RWPE2 (cell line): ENCODE results near the gene NEU1.
A peak's percentile ranks its signal among the peaks of the same experiment; 100 is the strongest.
"Not testable (repeated sequence)": the region's sequence is repeated elsewhere in the genome, so short reads cannot be mapped to it uniquely, and the experiment has no call there.

Experiments
- ATAC-seq: fragments of 200-7000 bp; cut with Tn5 transposase; 3 replicates; pipeline ENCODE4 v1.9.1; 2021; ENCODE audit warnings: low read depth
- DNase-seq: peaks from one replicate; pipeline ENCODE4 v3.0.0-alpha.2; 2020; ENCODE audit warnings: low spot score
- H3K27ac ChIP-seq: fragments of 450-650 bp; 2 replicates; pipeline ENCODE4 v1.5.1; 2017; ENCODE audit warnings: mild to moderate bottlenecking; ENCODE audit not compliant: poor library complexity, severe bottlenecking
- H3K27me3 ChIP-seq: fragments of 250-450 bp; sonication (Bioruptor Pico); 2 replicates; pipeline ENCODE4 v1.5.1; 2021; ENCODE audit warnings: mild to moderate bottlenecking, moderate library complexity; ENCODE audit not compliant: insufficient read depth, poor library complexity, severe bottlenecking
- H3K36me3 ChIP-seq: fragments of 250-450 bp; sonication (Bioruptor Pico); 2 replicates; pipeline ENCODE4 v1.5.1; 2020; ENCODE audit warnings: low read depth, mild to moderate bottlenecking, moderate library complexity
- H3K4me1 ChIP-seq: fragments of 250-450 bp; sonication (Bioruptor Pico); 2 replicates; pipeline ENCODE4 v1.5.1; 2021; ENCODE audit warnings: mild to moderate bottlenecking, moderate library complexity; ENCODE audit not compliant: insufficient read depth, poor library complexity, severe bottlenecking
- H3K4me3 ChIP-seq: fragments of 250-450 bp; sonication (Bioruptor Pico); 2 replicates; pipeline ENCODE4 v1.5.1; 2021; ENCODE audit warnings: mild to moderate bottlenecking, moderate library complexity; ENCODE audit not compliant: severe bottlenecking
- H3K9me3 ChIP-seq: fragments of 250-450 bp; sonication (Bioruptor Pico); 2 replicates; pipeline ENCODE4 v1.5.1; 2021; ENCODE audit warnings: mild to moderate bottlenecking, moderate library complexity; ENCODE audit not compliant: severe bottlenecking
- CTCF ChIP-seq: fragments of 450-650 bp; IDR thresholded peaks from one replicate; pipeline ENCODE4 v1.5.1; 2017; ENCODE audit warnings: mild to moderate bottlenecking, moderate library complexity; ENCODE audit not compliant: poor library complexity, severe bottlenecking

Gene NEU1

GRCh38 chr6:31821301-31822035 is 41.2 kb downstream of the NEU1 start:
- no peaks in the 10 kb centered on the region for H3K27me3 ChIP-seq
- peak overlapping the region; percentile 35 for H3K4me3 ChIP-seq
- TF ChIP-seq CTCF: no peak
- H3K9me3 ChIP-seq: no peaks in the 10 kb centered on the region
- H3K36me3 ChIP-seq: peaks cover 6% of the 10 kb centered on the region; the same call in 1 of the 2 replicates
- ATAC-seq (no peak; the same call in 2 of the 3 replicates), DNase-seq (peak; percentile 82)
- peak overlapping the region; percentile 92 for H3K27ac ChIP-seq
- peaks cover 49% of the 10 kb centered on the region for H3K4me1 ChIP-seq

DNA sequence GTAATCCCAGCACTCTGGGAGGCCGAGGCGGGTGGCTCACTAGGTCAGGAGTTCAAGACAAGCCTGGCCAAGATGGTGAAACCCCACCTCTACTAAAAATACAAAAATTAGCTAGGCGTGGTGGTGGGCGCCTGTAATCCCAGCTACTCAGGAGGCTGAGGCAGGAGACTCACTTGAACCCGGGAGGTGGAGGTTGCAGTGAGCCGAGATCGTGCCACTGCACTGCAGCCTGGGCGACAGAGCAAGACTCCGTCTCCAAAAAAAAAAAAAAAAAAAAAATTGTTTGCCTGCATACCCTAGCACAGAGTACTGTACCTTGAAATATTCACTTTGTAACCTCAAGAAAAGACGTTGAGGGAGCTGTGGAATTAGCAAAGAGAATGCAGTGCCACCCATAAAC is 42.2 kb downstream of the NEU1 start:
- H3K36me3 ChIP-seq, H3K4me3 ChIP-seq, DNase-seq, H3K27me3 ChIP-seq, H3K9me3 ChIP-seq, ATAC-seq: not testable (repeated sequence)
- Histone ChIP-seq H3K27ac (peak overlapping the region; percentile 92), H3K4me1 (peaks cover 39% of the 10 kb centered on the region)

GRCh38 chr6:31819871-31820299 is 42.7 kb downstream of the NEU1 start:
- DNase-seq (no peak), ATAC-seq (no peak)
- Histone ChIP-seq H3K27me3 (no peaks in the 10 kb centered on the region), H3K4me1 (peaks cover 36% of the 10 kb centered on the region), H3K4me3 (no peak overlapping the region), H3K9me3 (no peaks in the 10 kb centered on the region), H3K27ac (peak overlapping the region; percentile 92), H3K36me3 (peaks cover 6% of the 10 kb centered on the region; the same call in 1 of the 2 replicates)
- no peak for TF ChIP-seq CTCF

DNA sequence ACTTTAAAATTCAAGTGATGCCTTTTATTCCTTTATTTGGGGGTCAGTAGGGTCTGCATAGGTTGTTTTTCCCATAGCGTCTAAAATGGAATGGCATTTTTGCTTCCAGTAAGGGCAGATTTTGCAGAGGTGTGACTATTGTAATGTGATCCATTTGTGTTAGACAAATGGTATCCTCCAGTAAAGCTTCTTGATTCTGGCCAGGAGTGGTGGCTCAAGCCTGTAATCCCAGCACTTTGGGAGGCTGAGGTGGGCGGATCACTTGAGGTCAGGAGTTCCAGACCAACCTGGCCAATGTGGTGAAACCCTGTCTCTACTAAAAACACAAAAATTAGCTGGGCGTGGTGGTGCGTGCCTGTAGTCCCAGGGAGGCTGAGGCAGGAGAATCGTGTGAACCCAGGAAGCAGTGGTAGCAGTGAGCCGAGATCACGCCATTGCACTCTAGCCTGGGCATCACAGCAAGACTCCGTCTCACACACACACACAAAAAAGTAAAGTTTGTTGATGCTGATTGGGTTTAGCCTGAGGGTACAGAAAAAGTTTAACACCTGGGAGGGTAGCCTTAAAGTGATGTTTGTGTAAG is 44.6 kb downstream of the NEU1 start:
- H3K36me3 ChIP-seq, H3K9me3 ChIP-seq, DNase-seq, H3K27me3 ChIP-seq, ATAC-seq: not testable (repeated sequence)
- peak overlapping the region; percentile 45 for H3K4me3 ChIP-seq
- H3K27ac ChIP-seq: peak overlapping the region; percentile 92
- TF ChIP-seq CTCF: peak; percentile 20
- H3K4me1 ChIP-seq: peaks cover 29% of the 10 kb centered on the region

DNA sequence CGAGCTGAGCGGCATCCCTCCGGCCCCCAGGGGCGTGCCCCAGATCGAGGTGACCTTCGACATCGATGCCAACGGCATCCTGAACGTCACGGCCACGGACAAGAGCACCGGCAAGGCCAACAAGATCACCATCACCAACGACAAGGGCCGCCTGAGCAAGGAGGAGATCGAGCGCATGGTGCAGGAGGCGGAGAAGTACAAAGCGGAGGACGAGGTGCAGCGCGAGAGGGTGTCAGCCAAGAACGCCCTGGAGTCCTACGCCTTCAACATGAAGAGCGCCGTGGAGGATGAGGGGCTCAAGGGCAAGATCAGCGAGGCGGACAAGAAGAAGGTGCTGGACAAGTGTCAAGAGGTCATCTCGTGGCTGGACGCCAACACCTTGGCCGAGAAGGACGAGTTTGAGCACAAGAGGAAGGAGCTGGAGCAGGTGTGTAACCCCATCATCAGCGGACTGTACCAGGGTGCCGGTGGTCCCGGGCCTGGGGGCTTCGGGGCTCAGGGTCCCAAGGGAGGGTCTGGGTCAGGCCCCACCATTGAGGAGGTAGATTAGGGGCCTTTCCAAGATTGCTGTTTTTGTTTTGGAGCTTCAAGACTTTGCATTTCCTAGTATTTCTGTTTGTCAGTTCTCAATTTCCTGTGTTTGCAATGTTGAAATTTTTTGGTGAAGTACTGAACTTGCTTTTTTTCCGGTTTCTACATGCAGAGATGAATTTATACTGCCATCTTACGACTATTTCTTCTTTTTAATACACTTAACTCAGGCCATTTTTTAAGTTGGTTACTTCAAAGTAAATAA is 45.3 kb downstream of the NEU1 start:
- Histone ChIP-seq H3K27ac (peak overlapping the region; percentile 92), H3K4me1 (peaks cover 28% of the 10 kb centered on the region), H3K4me3 (peak overlapping the region; percentile 45)
- H3K9me3 ChIP-seq, H3K36me3 ChIP-seq, ATAC-seq, DNase-seq, H3K27me3 ChIP-seq: not testable (repeated sequence)
